ENCODE results near the gene GCNA. TPM values are rescaled to one million over a fixed set of nuclear protein-coding genes. Genes with fewer than 3 reads are reported as not detected.

The GCNA gene
- polyA plus RNA-seq, 2 of the 4 experiments (the other 2 are of a cell fraction), result 1.4 to 1.7 TPM

- CTCF ChIA-PET, result no interaction called here
- H3K27ac ChIP-seq, result no peak overlapping the region
- FAIRE-seq (no peak), ATAC-seq (no peak), DNase-seq (ENCODE audit: low read depth in 1 of 2, low spot score in 1 of 2) (no peak)
- POLR2A ChIA-PET, result no interaction called here
- TF ChIP-seq RARB (CRISPR knock-in tag; IDR thresholded peaks at IDR 0.05), result no peak
- no peak for TF ChIP-seq ZC3H11A (IDR thresholded peaks at IDR 0.05)
- 86% methylated on average over 10 of the region's 10 CpGs for WGBS (ENCODE audit: missing lambda C conversion rate)
- no peak overlapping the region for H3K4me2 ChIP-seq
- H3K9me3 ChIP-seq, result no peaks in the 10 kb centered on the region
- no peak overlapping the region for H3K4me3 ChIP-seq
- no peaks in the 10 kb centered on the region; the same call in 2 of the 3 replicates for H3K4me1 ChIP-seq
Measured at GRCh38 chrX:71632923-71633657, 54.9 kb downstream of the GCNA start.

DNA sequence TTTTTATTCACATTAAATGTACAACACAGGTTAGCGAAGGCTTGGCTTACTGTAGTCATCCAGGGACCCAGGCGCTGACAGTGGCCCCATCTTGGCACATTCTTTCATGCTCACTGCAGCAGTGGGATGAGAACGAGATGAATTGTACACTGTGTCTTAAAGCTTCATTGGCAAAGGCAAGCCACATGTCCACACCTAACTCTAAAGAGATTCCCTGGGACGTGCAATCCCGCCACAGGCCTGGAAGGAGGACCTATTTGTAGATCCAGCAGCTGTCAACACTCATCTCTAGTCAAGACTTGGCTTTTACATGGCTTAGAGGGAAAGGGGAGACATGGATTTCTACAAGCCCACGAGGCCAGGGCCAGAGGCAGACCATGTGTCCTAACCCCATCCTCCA lies 56.1 kb downstream of the GCNA start:
- Histone ChIP-seq H3K4me1 (no peaks in the 10 kb centered on the region; the same call in 2 of the 3 replicates), H3K4me3 (no peak overlapping the region), H3K4me2 (no peak overlapping the region), H3K27ac (no peak overlapping the region), H3K9me3 (no peaks in the 10 kb centered on the region)
- ChIA-PET CTCF (no interaction called here), POLR2A (no interaction called here)
- DNase-seq (ENCODE audit: low read depth in 1 of 2, low spot score in 1 of 2), result no peak
- FAIRE-seq, result no peak
- ATAC-seq, result no peak
- no peak for TF ChIP-seq PHF8 (IDR thresholded peaks at IDR 0.05; ENCODE audit: borderline replicate concordance, low read depth)
- TF ChIP-seq JUN (IDR thresholded peaks at IDR 0.05), result no peak
- TF ChIP-seq ZFP36 (IDR thresholded peaks at IDR 0.05; ENCODE audit: borderline replicate concordance, partially characterized antibody), result no peak
- TF ChIP-seq MAX (IDR thresholded peaks at IDR 0.05), result no peak
- no peak for TF ChIP-seq EHMT2 (IDR thresholded peaks at IDR 0.05; ENCODE audit: low read depth)
- WGBS (ENCODE audit: missing lambda C conversion rate), result 77% methylated on average over 6 of the region's 6 CpGs

- no peaks in the 10 kb centered on the region for H3K9me3 ChIP-seq
- no peak overlapping the region for H3K4me3 ChIP-seq
- ChIA-PET CTCF (no interaction called here), POLR2A (no interaction called here)
- H3K4me2 ChIP-seq, result no peak overlapping the region
- ATAC-seq (no peak), FAIRE-seq (no peak), DNase-seq (ENCODE audit: low read depth in 1 of 2, low spot score in 1 of 2) (no peak)
- 82% methylated on average over 9 of the region's 9 CpGs for WGBS (ENCODE audit: missing lambda C conversion rate)
- H3K4me1 ChIP-seq, result no peaks in the 10 kb centered on the region; the same call in 2 of the 3 replicates
- no peak for TF ChIP-seq ATOH8 (CRISPR knock-in tag; IDR thresholded peaks at IDR 0.05; ENCODE audit: low read depth)
- no peak for TF ChIP-seq TP53 (CRISPR knock-in tag; IDR thresholded peaks at IDR 0.05)
- no peak for TF ChIP-seq MAZ (IDR thresholded peaks at IDR 0.05; ENCODE audit: borderline replicate concordance, low read depth, low read length)
- TF ChIP-seq PBX3 (IDR thresholded peaks at IDR 0.05), result no peak
- TF ChIP-seq BHLHE40 (IDR thresholded peaks at IDR 0.05; ENCODE audit: low read depth, low read length), result no peak
- TF ChIP-seq MAFK (IDR thresholded peaks at IDR 0.05; ENCODE audit: partially characterized antibody), result no peak
- no peak for TF ChIP-seq HOXA7 (CRISPR knock-in tag; IDR thresholded peaks at IDR 0.05)
- no peak for TF ChIP-seq FOXS1 (CRISPR knock-in tag; IDR thresholded peaks at IDR 0.05)
- no peak for TF ChIP-seq KDM5A (IDR thresholded peaks at IDR 0.05)
- TF ChIP-seq JUN (IDR thresholded peaks at IDR 0.05), result no peak
- no peak for TF ChIP-seq NPAS2 (CRISPR knock-in tag; IDR thresholded peaks at IDR 0.05; ENCODE audit: borderline replicate concordance)
- TF ChIP-seq PHF8 (IDR thresholded peaks at IDR 0.05; ENCODE audit: borderline replicate concordance, low read depth), result no peak
- TF ChIP-seq POLR2AphosphoS2 (conservative IDR thresholded peaks at IDR 0.05; ENCODE audit: low read length), result no peak
- no peak for TF ChIP-seq SREBF2 (IDR thresholded peaks at IDR 0.05)
- TF ChIP-seq, protein P1, sequence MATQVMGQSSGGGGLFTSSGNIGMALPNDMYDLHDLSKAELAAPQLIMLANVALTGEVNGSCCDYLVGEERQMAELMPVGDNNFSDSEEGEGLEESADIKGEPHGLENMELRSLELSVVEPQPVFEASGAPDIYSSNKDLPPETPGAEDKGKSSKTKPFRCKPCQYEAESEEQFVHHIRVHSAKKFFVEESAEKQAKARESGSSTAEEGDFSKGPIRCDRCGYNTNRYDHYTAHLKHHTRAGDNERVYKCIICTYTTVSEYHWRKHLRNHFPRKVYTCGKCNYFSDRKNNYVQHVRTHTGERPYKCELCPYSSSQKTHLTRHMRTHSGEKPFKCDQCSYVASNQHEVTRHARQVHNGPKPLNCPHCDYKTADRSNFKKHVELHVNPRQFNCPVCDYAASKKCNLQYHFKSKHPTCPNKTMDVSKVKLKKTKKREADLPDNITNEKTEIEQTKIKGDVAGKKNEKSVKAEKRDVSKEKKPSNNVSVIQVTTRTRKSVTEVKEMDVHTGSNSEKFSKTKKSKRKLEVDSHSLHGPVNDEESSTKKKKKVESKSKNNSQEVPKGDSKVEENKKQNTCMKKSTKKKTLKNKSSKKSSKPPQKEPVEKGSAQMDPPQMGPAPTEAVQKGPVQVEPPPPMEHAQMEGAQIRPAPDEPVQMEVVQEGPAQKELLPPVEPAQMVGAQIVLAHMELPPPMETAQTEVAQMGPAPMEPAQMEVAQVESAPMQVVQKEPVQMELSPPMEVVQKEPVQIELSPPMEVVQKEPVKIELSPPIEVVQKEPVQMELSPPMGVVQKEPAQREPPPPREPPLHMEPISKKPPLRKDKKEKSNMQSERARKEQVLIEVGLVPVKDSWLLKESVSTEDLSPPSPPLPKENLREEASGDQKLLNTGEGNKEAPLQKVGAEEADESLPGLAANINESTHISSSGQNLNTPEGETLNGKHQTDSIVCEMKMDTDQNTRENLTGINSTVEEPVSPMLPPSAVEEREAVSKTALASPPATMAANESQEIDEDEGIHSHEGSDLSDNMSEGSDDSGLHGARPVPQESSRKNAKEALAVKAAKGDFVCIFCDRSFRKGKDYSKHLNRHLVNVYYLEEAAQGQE (IDR thresholded peaks at IDR 0.05), result no peak
- TF ChIP-seq CEBPB (IDR thresholded peaks at IDR 0.05), result no peak
- no peak for TF ChIP-seq ZFP36 (IDR thresholded peaks at IDR 0.05; ENCODE audit: borderline replicate concordance, partially characterized antibody)
- no peak for TF ChIP-seq TFCP2L1 (CRISPR knock-in tag; IDR thresholded peaks at IDR 0.05)
- no peak for TF ChIP-seq BCL3 (IDR thresholded peaks at IDR 0.05)
- TF ChIP-seq HES2 (IDR thresholded peaks at IDR 0.05), result no peak
- H3K27ac ChIP-seq, result no peak overlapping the region
Measured at GRCh38 chrX:71636438-71637252, 58.4 kb downstream of the GCNA start.
